Stimulated activated CD4-positive, alpha-beta T cell treated with anti-CD3 and anti-CD28 coated beads, Interleukin-1b, Interleukin-23, amount 100 ng/mL, for 48 hours (primary cell): Measurements from ENCODE around the gene KCNG3.

Experiments used
- DNase-seq: peaks from one replicate; pipeline ENCODE4 v3.0.0-alpha.2; 2020

KCNG3 gene

DNA sequence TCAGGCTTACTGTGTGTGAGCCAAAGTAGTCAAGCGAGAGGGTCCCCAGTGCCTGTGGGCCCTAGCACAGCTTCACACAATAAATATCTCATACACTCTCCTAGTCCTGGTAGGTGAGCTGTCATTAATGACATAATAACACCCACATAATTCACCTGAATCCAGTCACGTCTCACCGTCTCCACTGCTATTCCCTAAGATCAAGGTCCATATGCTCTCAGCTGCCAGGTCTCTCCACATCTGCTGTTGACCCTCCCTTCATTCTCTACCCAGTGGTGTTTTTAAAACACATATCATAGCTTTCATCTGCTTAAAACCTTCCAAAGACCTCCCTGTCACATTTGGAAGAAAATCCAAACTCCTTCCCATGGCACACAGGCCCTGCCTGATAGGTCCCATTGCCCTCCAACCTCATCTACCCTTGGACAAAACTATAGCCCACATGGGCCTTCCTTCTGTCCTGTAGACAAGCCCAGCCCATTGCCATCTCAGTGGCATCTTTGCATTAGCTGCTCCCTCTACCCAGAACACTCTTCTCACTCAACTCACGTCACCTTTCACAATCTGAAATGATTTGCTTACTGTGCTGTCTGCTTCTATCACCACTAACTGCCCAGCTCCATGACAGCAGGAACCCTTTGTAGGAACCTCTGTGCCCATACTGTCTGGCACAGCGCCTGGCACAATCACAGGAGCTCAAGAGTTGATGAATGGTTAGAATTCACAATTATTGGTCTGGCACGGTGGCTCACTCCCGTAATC, 7.5 kb downstream of the KCNG3 start:
- no peak for DNase-seq

DNA sequence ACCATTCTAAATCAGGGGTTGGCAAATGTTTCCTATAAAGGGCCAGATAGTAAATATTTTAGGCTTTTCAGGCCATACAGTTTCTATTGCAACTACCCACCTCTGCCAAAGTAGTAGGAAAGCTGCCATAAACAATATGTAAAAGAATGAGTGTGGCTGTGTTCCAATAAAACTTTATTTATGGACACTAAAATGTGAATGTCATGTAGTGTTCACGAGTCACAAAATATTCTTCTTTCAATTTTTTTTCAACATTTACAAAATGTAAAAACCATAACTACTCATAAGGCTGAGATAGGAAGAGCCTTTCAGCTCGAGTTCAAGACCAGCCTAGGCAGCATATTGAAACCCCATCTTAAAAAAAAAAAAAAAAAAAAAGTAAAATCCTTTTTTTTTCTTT, 13.4 kb downstream of the KCNG3 start:
- DNase-seq = no peak

DNA sequence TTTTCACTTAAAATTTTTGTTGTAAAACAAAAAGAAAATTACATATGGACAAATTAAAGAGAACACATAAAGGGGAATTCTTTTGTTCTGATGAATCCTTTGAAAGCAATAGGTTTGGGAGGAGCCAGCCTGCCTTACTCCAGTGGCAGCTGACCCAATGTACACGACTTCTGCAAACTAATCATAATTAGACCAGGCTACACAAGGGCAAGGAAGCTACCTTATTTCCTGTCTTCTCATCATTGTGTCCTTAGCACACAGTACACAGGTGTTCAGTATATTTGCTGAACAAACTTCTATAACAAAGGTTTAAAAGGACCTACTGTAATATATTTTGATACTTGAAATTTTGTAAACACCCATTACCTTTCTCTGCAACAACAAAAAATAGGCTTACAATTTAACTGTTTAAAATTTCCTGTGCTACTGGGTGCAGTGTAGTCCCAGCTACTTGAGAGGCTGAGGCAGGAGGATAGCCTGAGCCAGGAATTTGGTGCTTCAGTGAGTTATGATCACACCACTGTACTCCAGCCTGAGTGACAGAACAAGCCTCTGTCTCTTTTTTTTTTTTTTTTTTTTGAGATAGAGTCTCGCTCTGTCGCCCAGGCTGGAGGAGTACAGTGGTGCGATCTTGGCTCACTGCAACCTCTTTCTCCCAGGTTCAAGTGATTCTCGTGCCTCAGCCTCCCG, 18.9 kb downstream of the KCNG3 start:
- no peak for DNase-seq

DNA sequence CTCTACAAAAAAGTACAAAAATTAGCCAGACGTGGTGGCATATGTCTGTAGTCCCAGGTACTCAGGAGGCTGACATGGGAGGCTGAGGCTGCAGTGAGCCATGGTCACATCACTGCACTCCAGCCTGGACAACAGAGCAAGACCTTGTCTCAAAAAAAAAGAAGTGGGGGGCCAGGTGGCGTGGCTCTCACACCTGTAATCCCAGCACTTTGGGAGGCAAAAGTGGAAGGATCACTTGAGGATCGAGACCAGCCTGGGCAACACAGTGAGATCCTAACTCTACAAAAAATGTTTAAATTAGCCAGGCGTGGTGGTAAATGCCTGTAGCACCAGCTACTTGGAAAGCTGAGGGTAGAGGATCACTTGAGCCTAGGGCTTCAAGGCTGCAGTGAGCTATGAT, 23.1 kb downstream of the KCNG3 start:
- no peak for DNase-seq

DNA sequence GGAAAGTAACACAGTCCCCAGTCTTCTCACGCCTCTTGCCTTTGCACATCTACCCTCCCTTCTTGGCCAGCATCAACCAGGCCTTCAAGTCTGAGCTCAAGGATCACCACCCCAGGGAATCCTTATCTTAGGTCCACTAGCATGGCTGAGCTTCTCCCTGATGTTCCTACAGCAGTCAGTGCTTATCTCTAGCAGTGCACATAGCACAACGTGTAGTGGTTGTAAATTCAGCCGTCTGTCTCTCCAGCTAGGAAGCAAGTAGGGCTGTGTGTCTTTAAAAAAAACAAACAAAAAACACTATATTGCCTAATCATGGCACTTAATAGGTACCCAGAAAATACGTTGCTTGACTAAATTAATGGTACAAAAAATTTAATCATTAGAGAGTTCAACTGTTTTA, 29.2 kb downstream of the KCNG3 start:
- no peak for DNase-seq

DNA sequence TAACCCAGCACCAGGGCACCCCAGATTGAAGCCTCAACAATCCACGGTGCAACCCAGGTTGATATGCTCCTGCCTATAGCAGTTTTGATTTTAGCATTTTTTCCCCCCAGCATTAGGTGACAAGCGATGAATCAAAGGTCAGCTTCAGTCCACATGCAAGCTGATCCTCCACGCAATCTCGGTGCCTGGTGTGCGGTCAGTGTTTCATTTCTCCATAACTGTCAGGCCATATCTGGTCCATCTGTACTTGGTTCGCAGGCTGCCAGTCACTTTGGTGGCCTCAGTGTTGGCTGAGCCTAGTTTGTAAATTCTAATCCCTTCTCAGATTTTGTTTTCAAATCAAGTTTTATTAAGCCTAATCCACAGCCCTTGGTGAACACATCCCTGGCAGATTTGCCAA, 30.2 kb downstream of the KCNG3 start:
- DNase-seq = no peak

DNA sequence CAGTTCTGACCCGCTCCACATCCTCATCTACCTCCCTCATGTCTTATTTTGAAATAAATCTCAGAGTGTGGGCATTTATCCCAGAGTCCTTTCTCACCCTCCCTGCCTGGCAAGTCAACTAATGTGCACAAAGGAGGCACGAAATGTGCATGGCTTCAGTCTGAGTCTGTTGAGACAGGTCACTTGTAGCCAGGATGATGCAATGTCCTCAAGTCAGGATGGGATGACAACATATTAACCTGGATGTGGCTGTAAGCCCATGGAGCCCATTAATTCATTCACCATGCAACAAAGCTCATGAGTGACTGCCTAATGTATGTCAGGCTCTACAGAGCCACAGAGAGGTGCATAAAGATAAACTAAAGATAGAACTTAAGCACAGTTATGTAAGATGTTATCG, 34.5 kb downstream of the KCNG3 start:
- no peak for DNase-seq

DNA sequence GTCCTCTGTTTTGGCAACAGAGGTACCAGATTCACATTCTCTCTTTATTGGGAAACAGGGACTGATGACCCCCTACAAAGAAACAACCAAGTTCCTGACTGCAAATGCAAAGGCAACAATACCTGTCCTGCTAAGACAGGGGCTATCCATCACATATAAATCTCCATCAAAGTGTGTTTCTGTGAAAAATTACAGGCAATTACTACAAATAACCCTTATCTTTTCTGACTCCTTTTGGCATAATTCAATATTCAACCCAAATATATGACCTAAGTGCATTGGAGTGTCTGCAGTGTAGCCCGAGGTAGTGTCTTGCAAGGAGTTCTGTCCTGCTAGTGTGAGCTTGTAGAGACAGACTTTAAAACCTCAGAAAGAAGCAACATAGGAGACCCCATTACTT, 35.4 kb downstream of the KCNG3 start:
- DNase-seq = no peak

DNA sequence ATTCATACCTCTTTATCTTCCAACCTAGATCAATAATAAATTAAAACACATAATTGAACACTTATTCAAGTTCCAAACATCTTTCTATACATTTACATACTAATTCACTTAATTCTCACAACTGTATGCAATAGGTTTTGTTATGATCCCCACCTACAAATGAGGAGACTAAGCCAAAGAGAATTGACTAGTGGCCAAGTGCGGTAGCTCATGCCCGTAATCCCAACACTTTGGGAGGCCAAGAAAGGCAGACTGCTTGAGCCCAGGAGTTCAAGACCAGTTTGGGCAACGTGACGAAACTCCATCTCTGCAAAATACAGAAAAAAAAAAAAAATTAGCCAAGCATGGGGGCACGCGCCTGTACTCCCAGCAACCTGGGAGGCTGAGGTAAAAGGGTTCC, 36.8 kb downstream of the KCNG3 start:
- DNase-seq = no peak

DNA sequence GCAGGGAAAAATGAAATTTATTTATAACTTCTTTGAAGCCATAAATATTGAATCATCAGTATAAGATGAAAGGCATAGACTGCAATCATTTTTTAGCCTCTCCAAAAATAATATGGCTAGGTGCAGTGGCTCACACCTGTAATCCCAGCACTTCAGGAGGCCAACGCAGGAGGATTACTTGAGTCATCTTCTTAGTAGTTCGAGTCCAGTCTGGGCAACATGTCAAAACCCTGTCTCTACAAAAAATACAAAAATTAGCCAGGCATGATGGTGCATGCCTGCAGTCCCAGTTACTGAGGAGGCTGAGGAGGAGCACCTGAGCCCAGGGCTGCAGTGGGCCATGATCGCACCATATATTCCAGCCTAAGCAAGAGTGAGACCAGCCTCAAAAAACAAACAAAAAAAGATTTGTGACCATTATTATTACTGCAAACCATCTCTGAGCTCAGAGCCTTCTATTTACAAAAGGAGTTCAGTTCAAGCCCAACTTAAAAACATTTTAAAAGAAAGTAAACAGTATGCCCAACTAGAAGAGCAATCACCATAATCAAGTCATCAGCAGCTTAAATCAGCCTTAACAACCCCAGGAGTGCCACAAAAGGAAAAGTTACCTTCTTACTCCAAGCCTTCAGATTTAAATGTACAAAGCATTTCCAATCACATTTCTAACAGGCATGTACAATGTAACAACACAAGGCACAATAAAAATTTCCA, 37.5 kb downstream of the KCNG3 start:
- no peak for DNase-seq

DNA sequence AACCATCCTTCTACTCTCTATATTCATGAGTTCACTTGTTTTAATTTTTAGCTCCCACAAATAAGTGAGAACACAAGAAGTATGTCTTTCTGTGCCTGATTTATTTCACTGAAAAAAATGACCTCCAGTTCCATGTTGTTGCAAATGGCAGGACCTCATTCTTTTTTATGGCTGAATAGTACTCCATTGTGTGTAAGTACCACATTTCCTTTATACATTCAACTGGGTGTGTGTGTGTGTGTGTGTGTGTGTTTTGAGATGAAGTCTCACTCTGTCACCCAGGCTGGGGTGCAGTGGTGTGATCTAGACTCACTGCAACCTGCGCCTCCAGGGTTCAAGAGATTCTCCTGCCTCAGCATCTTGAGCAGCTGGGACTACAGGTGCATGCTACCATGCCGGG, 41.2 kb downstream of the KCNG3 start:
- DNase-seq = no peak

DNA sequence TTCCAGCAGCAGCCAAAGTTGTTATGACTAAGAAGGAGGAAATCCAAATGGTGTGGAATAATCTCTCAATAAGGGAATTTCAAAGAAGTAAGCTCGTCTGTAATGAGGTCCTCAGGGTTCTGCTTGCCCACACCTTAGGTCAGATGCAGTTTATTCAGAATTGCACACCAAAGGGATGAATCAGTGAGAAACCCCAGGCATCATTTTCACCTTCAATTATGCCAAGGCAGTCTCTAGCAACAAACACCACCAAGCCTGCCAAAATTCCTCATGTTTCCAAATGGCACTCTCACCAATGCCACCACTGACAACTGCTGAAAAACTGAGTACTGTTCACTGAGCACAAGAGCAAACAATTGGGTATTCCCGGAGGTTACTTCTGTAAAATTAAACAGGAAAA, 43.6 kb downstream of the KCNG3 start:
- DNase-seq = no peak

DNA sequence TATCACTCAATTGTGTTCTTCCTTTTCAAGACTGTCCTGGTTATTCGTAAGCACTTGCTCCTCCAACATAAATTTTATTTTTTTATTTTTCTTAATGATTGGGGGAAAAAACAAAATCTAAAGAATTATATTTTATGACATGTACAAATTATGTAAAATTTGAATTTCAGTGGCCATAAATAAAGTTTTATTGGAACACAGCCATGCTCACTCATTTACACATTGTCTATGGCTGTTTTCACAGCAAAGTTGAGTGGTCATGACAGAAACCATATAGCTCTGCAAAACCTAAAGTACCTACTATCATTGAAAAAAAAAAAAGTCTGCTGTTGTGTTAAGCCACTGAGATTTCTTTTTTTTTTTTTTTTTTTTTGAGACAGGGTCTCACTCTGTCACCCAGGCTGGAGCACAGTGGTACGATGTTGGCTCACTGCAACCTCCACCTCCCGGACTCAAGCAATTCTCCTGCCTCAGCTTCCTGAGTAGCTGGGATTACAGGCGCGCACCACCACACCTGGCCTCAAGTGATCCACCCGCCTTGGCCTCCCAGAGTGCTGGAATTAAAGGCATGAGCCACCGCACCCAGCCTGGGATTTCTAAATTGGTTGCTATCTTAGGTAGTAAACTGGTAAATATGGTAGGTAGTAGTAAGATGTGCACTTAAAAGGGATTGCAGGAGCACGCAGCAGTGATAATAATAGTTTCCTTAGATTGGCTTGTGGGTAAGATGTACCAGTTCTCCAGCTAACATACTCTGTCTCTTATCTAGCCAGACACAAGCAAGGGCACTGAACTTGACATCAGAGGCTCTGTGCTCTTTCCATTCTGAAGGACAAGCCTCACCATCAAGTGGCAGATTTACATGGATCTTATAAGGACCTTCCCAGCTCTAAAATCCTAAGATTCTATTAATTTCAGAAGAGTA, 44.4 kb downstream of the KCNG3 start:
- DNase-seq = no peak

DNA sequence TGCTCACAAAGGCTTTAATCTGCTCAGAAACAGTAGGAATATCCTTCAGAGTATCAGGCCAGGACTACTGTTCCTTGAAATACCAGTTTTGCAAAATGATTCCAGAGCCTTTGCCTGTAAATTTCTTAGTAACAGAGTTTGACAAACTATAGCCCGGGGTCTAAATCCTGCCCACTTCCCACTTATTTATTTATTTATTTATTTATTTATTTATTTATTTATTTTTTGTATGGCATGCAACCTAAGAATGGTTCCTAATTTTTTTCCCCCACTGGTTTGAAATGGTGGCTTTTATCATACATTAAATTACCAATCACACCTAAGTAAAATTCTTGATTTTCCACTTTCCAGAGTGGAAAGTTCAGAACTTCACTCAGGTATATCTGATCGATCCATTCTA, 45.6 kb downstream of the KCNG3 start:
- DNase-seq = no peak

DNA sequence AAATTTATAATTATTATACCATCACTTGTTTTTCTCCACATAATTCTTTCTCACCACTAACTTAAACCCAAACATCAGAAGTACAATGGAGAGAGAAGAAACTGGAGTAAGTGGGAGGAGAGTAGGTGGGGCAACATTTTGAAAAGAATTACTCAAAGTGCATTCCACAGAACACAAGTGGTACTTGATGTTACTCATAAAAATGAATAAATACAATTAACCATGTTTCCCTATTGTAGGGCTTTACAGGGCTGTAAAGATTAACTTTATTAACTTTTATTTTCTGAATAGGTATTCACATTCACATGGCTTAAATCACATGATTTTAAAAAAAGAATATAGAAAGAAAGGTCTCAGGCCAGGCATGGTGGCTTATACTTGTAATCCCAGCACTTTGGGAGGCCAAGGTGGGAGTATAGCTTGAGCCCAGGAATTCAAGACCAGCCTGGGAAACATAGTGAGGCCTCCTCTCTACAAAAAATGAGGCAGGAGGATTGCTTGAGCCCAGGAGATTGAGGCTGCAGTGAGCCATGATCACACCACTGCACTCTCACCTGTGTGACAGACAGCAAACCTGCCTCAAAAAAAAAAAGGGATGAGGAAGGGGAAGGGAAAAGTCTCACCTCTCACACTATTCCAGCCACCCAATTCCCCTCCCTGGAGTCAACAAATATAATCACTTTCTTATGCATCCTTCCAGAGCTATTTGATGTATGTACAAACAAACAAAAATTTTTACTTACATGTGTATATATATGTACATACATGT, 47.1 kb downstream of the KCNG3 start:
- DNase-seq = no peak

DNA sequence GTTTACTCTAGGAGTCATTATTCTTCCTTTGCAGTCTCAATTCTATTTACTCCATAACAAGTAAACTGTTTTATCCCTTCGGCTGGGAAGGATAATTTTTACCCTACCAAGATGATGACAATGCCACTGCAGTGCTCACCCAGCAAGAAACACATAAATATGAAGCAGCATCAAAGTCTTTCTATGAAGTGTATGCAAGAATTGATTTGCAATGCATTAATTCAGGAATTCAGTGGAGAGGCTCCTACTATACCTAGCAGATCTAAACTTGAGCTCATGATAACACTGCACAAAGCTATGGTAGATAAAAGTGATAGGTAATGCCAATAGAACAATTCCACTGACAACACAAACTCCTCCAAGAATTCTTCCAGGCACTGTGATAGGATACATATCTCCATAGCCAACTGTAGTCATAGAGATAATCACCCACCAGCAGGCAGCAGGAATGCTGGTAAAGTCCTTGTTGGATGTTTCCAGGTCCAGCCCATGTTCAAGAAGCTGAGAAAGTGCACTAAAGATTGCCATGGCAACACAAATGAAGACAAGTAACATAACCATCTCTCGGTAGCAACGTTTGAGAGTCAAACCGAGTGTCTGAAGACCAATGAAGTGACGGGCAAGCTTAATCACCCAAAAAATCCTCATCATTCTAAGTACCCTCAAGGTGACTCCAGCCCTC, 49.9 kb downstream of the KCNG3 start:
- DNase-seq = no peak

DNA sequence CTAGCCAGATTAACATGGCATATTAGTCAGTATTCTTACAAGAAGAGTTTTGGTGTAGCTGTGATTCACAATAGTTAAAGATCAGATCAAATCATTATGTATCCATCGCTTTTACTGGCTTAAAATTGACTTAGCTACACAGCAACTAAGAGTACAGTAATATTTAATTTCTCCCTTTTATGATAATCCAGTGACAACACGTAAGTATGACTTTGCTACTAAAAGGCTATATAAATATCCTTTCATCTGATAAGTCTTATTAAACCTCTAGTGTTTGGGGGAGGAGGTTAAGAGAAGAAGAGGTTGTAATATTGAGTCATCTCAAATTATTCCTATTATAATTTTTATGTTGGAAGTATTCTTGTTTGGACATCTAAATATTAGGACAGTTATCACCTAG, 51.0 kb downstream of the KCNG3 start:
- no peak for DNase-seq

DNA sequence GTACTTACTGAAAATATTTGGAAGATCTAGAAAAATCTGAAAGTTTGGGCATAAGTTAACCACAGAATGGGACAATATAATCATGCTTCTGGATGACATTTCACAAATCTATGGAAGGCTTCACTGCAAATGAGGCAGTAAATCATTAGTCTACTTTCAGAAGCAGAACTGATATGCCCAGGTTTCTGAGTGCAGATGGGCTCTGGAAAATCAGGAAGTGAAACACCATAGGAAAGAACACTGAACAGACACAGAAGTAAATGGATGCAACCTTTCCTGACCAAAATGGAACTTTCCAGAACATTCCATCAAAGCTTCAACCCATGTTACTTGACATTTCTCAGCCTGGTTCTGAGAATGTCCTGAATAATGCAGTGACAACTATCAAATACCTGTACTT, 55.1 kb downstream of the KCNG3 start:
- DNase-seq = no peak

DNA sequence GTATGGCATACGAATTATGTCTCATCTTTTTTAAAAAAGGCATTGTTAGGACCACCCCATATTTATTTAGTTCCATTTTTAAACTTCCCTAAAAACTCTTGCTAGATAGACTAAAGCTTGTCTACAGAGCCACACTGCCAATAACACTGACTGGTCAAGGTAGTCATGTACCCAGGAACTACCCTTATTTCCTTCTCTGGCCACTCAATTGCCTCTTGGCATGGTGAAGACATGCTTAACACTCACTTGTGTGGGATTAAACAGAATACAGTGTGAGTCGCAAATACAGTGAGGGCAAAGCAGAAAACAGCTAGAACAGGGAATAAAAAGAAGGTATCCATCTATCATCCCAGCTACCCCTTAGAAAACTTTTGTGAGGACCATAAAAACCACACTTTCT, 57.4 kb downstream of the KCNG3 start:
- no peak for DNase-seq

DNA sequence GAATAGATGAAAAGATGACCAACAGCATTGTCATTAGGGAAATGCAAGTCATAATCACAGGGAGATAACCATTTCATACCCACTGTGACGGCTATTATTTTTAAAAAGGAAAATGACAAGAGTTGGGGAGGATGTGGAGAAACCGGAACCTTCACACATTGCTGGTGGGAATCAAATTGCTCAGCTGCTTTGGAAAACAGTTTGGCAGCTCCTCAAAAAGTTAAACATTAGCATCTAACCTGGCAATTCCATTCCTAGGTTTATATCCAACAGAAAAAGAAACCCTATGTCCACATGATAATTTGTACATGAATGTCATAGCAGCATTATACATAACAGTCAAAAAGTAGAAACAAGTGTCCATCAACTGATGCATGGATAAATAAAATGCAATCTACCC, 58.2 kb downstream of the KCNG3 start:
- no peak for DNase-seq

DNA sequence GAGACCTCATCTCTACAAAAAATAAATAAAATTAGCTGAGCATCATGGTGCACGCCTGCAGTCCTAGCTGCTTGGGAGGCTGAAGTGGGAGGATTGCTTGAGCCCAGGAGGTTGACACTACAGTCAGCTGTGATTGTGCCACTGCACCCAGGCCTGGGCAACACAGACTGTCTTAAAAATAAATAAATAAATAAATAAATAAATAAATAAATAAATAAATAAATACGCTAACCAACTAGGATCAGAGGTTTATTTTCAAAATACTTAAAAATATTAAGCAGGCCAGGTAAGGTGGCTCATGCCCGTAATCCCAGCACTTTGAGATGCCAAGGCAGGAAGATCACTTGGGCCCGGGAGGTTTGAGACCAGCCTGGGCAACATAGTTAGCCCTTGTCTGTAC, 63.6 kb downstream of the KCNG3 start:
- no peak for DNase-seq

DNA sequence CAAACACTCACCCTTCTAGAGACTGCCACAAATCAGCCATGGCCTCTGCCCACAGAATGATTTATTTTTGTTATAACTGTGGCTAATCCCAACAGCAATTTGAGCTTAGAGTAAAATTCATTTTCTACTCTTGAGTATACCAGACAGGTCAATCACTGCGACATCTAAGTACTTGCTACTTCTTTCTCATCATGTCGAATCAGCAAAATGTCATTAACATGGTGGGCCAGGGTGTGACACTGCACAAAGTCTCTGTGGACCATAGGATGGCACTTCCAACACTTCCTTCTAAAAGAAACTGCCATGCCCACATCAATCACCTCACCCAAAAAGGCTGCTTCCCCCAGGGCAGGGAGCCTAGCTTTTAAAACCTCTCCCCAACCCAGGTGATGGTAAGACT, 64.4 kb downstream of the KCNG3 start:
- DNase-seq = no peak
